Peyer's patch (tissue), 4 donors: ENCODE results near the gene MGAT5B.

Experiments
- POLR2A ChIP-seq, 2 donors: fragments of 450-650 bp; IDR thresholded peaks; one replicate each; pipeline ENCODE4 v1.5.1; 2017; ENCODE audit warnings: antibody characterized with exemption in 2 of 2, mild to moderate bottlenecking in 2 of 2, moderate library complexity in 2 of 2
- TF ChIP-seq, protein P1 (sequence below), 6 experiments: fragments of 450-650 bp in 4 of 6; fragments of 200-600 bp in 2 of 6; sonication (generic) in 1 of 6; IDR thresholded peaks; one replicate each; pipeline ENCODE4 v1.5.1; 2017 to 2019; ENCODE audit warnings: antibody characterized with exemption in 6 of 6, mild to moderate bottlenecking in 3 of 6, moderate library complexity in 1 of 6

DNA sequence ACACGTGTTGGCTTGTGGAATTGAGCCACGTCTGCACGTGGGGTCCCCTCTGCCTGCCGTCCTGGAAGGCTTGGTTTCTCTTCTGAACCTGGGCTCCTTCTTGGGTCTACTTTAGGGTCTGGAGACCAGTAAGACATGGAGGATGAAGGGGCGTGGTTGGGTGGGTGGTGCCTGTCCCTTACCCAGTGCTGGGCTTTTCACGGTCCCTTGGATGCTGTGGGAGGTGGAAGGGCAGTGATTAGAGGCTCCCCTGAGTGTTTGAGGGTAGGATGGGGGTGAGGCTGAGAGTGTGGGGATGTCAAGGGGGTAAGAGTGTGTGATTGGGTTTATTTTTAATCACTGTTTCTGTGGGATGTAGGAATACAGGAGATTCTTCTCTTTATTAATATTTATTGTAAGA, 38.3 kb downstream of the MGAT5B start:
- TF ChIP-seq, protein P1, sequence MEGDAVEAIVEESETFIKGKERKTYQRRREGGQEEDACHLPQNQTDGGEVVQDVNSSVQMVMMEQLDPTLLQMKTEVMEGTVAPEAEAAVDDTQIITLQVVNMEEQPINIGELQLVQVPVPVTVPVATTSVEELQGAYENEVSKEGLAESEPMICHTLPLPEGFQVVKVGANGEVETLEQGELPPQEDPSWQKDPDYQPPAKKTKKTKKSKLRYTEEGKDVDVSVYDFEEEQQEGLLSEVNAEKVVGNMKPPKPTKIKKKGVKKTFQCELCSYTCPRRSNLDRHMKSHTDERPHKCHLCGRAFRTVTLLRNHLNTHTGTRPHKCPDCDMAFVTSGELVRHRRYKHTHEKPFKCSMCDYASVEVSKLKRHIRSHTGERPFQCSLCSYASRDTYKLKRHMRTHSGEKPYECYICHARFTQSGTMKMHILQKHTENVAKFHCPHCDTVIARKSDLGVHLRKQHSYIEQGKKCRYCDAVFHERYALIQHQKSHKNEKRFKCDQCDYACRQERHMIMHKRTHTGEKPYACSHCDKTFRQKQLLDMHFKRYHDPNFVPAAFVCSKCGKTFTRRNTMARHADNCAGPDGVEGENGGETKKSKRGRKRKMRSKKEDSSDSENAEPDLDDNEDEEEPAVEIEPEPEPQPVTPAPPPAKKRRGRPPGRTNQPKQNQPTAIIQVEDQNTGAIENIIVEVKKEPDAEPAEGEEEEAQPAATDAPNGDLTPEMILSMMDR (IDR thresholded peaks at IDR 0.05): no peak
- TF ChIP-seq POLR2A (IDR thresholded peaks at IDR 0.05): no peak
